Motor neuron (in vitro differentiated cells): ENCODE data around the gene ZNF521. TPM values are rescaled to one million over a fixed set of nuclear protein-coding genes. Genes with fewer than 3 reads are reported as not detected.

Source experiments
- ATAC-seq, 8 experiments: fragments of 200-7000 bp; cut with Tn5 transposase; replicated peaks in 6 of 8; 2 replicates each; pipeline ENCODE4 v1.8.0; 2021; ENCODE audit warnings: mild to moderate bottlenecking in 8 of 8, moderate library complexity in 8 of 8
- H3K27ac ChIP-seq, 2 donors: fragments of 250-450 bp; sonication (Bioruptor Pico); 2 replicates each; pipeline ENCODE4 v1.9.0; 2021; ENCODE audit warnings: antibody characterized with exemption in 2 of 2, mild to moderate bottlenecking in 2 of 2, moderate library complexity in 1 of 2
- H3K4me1 ChIP-seq, 2 donors: fragments of 250-450 bp; sonication (Bioruptor Pico); replicated peaks in 1 of 2; 2 replicates each; pipeline ENCODE4 v1.6.1; 2021; ENCODE audit warnings: antibody characterized with exemption in 2 of 2, mild to moderate bottlenecking in 2 of 2, moderate library complexity in 1 of 2
- H3K4me3 ChIP-seq, 5 donors: fragments of 250-450 bp; sonication (Bioruptor Pico); 2 replicates each; pipeline ENCODE4 v1.9.0; 2021; ENCODE audit warnings: antibody characterized with exemption in 5 of 5, mild to moderate bottlenecking in 5 of 5, moderate library complexity in 4 of 5
- WGBS, 10 experiments: fragments of 450-650 bp; shearing (Covaris generic); methylation state at CpG; one replicate each; pipeline ENCODE4 v1.0.0; 2022; 5-methylcytosine and 5-hydroxymethylcytosine counted together
- in situ Hi-C, 9 experiments: fragments of 400-800 bp; cut with MboI; loops; one replicate each; pipeline ENCODE4 v1.15.0; 2021; ENCODE audit warnings: low sequenced_read_pairs in 9 of 9, low pct_unique_long_range_greater_than_20kb in 2 of 9; ENCODE audit not compliant: unreplicated experiment in 9 of 9
- total RNA-seq, 8 experiments: library from RNA; unstranded; fragments of 300-600 nt; gene quantifications; 2 replicates each; pipeline versions ENCODE4 v1.2.3 to v1.2.4, GENCODE V29; 2022

Gene ZNF521
- total RNA-seq, 8 experiments from 2014 or later = 0.87 to 41.5 (median 28.5) TPM

DNA sequence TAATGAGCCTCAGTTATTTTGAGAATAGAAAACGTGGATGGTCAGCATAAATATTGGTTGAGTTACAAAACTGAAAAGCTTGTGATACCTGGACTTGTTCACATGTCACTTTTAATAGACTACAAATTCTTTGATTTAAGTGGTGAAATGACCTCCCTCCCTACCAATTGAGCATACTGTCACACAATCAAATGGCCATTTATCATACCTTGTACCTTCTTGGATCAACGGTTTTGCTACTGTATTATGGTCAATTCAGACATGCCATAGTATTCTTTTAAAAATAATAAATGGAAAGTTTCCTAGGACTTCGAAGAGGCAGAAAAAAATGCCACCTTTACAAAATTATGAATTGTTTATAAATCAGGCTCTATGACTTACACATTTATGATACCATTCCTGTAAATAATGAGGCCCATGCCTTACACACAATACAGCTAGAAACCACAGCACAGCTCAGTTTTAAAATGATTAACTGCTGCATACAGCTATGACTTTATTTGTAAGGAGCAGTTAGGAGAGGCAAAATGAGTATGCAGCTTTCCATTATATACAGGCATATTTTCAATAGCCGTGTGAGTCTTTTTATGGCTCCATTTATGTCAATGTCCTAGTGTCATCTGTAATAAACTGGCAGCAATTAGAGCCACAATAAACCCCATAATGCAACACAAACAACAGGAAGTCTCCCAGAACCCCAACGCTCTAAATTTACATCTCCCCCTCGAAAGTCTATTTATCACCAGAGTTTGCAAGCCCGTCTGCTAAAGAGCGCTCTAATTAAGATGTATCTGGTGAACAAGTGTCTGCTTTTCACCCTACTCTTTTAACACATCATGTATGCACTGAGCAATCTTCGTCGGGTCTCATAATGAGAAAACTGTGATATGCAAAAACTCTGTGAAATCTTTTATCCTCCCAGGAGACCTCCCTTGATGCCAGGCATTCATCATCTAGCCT is 176.1 kb downstream of the ZNF521 start:
- in situ Hi-C loops = no loop called here
- no peak overlapping the region for H3K27ac ChIP-seq
- peak in 5 of 8 experiments; percentile 79 to 89 (median 82) for ATAC-seq
- H3K4me3 ChIP-seq = peak overlapping the region in 1 of 5 donors; percentile 2
- 32 to 100% (median 51%) methylated on average over 2 to 10 of the region's 10 CpGs for WGBS, 10 experiments
- peaks cover 23 to 52% of the 10 kb centered on the region in 2 donors for H3K4me1 ChIP-seq

DNA sequence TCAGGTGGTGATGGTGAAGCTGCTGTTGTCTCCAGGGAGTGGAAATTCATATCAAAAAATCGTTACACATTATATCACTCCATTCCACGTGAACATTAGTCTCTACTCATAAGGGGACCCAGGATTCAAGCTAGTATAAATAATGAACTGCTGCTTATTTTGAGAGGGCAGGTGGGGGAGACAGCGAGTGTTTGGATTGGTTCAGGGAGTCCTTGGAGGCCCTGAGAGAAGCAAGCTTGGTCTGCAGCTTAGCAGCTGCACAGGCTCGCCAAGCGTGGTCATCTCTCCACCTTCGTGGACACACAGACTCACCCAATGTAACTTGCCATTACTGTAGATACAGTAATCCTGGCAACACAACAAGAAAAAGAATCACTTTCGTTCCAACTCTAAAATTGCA is 177.6 kb downstream of the ZNF521 start:
- 65 to 100% (median 85%) methylated on average over 1 to 6 of the region's 7 CpGs for WGBS, 10 experiments
- Histone ChIP-seq H3K4me1 (peaks cover 19 to 48% of the 10 kb centered on the region in 2 donors), H3K4me3 (no peak overlapping the region), H3K27ac (no peak overlapping the region)
- in situ Hi-C loops = no loop called here
- ATAC-seq = no peak

DNA sequence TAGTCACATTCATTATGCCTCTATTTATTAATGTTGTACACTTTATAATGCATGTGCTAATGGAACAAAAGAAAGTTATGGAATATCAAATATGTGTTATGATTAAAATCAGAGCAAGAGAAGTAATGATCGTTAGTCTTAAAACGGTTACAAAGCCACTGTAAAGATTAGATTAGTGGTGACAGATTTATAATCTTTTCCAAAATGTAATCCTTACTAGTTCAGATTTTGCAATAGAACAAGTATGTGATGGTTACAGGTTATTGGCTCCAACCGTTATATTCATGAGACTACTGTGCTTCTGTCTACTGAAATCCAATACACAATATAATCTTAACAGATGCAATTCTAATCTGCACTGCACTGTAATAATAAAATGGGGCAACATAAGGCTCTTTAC is 180.6 kb downstream of the ZNF521 start:
- in situ Hi-C loops = no loop called here
- Histone ChIP-seq H3K4me1 (peaks cover 19 to 52% of the 10 kb centered on the region in 2 donors), H3K4me3 (no peak overlapping the region), H3K27ac (no peak overlapping the region)
- WGBS, 10 experiments = 23 to 100% (median 89%) methylated on average over 1 to 3 of the region's 3 CpGs
- no peak for ATAC-seq

DNA sequence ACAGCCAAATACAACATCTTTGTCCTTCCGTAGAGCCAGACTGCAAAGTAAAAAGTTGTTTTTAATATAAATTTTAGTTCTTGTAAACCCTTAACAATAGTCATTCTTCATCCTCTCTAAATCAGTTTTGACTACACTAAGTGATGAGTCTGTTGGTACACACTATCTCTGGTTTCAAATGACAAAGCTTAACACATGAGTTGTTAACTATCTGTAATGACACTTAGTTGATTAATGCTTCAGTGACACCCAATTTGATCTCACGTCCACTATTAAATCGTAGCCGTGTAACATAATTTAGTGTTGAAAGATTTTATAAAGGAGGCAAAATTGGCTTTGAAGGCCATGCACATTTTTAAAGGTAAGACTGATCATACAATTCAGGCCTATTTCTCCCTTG is 181.6 kb downstream of the ZNF521 start:
- no peak overlapping the region for H3K4me3 ChIP-seq
- peaks cover 13 to 44% of the 10 kb centered on the region in 2 donors for H3K4me1 ChIP-seq
- 80 to 100% (median 93%) methylated on average over 1 to 4 of the region's 4 CpGs; no CpG with 5 or more reads in 2 of the 10 experiments for WGBS, 10 experiments
- in situ Hi-C loops = no loop called here
- ATAC-seq = no peak
- no peak overlapping the region for H3K27ac ChIP-seq

DNA sequence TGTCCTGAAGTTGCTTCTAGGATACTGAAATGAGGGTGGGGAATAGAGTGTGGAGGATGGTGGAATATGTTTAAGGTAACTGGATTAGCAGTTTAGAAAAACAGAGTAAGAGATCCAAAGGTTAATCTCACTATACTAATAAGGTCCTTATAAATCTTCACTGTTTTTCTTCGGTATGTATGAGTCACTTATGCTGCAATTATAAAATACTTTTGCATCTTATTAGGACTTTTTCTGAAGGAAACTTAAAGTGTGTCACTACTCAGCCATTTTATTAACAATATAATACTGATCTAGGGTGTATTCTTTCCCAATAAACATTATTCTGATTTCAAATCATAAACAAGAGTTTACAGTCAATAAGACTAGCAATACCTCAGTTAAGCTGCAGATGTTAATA is 182.3 kb downstream of the ZNF521 start:
- peaks cover 9 to 37% of the 10 kb centered on the region in 2 donors for H3K4me1 ChIP-seq
- no peak overlapping the region for H3K27ac ChIP-seq
- no peak overlapping the region for H3K4me3 ChIP-seq
- WGBS, 10 experiments = 9 to 100% (median 86%) methylated on average over 1 of the region's 1 CpG; no CpG with 5 or more reads in 2 of the 10 experiments
- ATAC-seq = no peak
- in situ Hi-C loops = no loop called here

DNA sequence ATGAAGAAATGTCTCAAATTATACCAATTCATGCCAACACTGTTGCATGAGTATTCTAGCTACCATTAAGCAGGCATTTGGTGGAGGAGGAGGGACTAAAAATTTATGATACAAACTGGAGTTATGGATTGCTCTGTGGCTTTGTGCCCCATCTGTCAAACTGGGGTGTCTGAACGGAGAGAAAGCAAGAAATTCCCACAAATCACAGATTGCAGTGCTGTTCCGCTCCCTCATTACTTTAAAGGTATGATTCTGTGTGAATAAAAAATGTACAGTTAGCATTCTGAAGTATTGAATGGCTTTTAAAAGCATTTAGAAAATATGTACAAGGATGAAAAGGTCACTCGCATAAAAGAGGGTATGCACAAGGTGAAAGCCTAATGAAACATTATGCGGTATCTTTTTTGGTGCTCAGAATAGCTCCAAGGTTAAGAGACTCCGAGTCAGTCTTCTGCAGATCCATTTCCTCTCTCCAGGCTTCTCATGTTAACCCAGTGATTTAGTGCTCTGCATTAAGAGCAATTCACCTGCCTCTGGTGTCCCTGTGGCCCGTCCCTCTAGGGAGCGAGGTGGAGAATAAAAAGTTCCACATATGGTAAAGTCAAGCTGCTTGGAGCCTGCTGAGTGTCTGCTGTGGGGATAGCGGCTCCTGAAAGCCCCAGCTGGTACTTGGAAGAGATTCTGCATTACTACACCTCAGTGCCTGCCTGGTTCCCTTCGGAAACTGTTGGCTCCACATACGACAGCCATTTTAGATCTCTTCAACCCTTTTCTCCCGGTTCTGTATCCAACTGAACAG is 184.2 kb downstream of the ZNF521 start:
- no peak overlapping the region for H3K4me3 ChIP-seq
- in situ Hi-C loops = no loop called here
- WGBS, 10 experiments = 53 to 92% (median 67%) methylated on average over 1 to 11 of the region's 11 CpGs; no CpG with 5 or more reads in 1 of the 10 experiments
- H3K27ac ChIP-seq = peak overlapping the region in 1 of 2 donors; percentile 53
- peaks cover 9 to 35% of the 10 kb centered on the region in 2 donors for H3K4me1 ChIP-seq
- peak in 5 of 8 experiments; percentile 74 to 96 (median 92) for ATAC-seq

DNA sequence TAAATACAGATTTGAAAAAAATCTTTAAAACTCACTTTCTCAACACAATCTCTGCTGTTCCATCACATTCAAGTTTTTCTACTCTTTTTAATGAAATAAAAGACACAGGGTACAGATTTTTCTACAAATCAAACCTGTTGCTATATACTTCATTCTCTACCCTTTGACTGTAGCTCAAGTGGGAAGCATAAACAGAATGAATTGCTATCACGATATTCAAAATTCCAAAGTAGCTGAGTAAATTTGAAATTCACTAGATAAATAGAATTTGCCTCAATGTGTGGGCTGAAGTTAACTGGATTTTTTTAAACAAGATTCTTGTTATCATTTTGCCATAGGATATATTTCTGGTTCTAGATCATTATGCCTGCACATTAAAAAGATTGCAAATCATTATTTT is 185.9 kb downstream of the ZNF521 start:
- Histone ChIP-seq H3K27ac (no peak overlapping the region), H3K4me1 (peaks cover 9 to 37% of the 10 kb centered on the region in 2 donors), H3K4me3 (no peak overlapping the region)
- ATAC-seq = no peak
- WGBS, 10 experiments = 0 to 100% (median 83%) methylated on average over 1 of the region's 1 CpG
- in situ Hi-C loops = no loop called here

DNA sequence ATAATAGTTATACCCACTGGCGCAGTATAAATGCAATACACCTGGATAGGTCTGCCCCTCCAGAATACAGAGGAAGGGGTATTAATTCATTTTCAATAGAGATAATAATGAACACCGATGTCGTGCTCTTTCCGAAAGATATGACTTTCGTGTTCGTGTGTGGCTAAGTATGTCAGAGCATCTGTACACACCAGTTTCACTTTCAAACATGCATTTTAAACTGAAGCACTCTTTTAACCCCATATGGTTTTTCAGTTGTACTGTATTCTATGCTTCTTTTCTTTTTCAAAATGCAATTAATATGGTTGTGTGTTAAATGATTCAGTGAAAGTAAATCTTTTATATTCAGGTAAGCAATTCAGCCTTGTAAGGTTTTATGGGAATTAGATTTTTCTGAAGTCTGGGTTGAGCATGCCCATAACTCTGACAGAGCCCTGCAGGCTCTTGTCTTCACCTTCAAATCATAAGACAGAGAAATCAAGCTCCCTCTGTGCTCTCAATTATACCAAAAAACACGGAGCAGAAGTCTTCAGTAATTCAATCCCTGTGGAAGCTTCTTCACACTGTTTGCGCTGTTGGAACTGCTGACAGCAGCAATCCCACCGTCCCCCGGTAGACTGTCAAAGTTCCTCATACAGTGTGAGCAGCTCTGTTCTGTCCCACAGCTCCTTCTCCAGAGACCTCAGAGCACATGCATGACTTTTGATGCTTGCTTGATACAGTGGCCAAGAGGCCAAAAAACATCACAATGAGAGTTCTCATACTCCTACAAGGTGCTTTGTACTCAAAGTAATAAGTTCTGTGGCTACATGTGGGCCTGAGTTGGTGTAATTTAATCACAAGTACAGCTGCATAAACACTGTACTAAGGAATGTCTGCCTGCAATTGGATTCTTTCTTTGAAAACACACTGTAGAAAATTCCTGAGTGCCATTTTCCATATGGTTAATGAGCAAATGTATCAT is 186.8 kb downstream of the ZNF521 start:
- Histone ChIP-seq H3K4me3 (no peak overlapping the region), H3K27ac (no peak overlapping the region), H3K4me1 (peaks cover 9 to 34% of the 10 kb centered on the region in 2 donors)
- peak in 4 of 8 experiments; percentile 50 to 91 (median 87) for ATAC-seq
- in situ Hi-C loops = no loop called here
- 0 to 100% (median 85%) methylated on average over 3 to 9 of the region's 10 CpGs; no CpG with 5 or more reads in 1 of the 10 experiments for WGBS, 10 experiments

DNA sequence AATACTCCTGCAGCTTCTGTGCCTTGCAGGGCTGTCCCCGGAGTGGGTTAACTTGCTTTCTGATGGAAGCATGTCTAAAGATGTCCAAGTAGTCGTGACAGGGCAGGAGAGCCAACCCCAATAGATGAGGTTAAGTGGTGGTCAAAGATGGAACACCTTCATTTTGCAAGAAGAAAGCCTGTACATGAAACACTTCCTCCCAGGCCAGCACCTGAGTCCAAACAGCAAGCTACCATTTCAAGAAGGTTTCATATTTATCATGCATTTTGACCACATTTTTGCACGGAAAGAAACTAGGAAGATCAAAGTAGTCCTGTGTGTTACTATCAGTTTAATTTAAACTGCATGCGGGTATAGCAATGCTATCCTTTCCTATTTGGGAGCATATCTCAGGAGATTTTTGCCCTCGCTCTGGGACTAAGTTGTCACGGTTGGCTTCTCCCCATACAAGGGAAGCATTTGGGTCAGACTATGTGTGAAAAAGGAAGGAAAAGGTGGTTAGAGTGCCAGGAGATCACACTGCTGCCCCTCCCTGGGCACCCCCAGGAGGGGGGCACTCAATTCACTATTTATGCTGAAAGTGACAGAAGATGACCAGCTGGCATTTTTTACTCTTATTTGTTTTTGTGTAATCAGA is 187.6 kb downstream of the ZNF521 start:
- ATAC-seq = no peak
- in situ Hi-C loops = no loop called here
- no peak overlapping the region for H3K27ac ChIP-seq
- H3K4me3 ChIP-seq = no peak overlapping the region
- H3K4me1 ChIP-seq = peaks cover 9 to 33% of the 10 kb centered on the region in 2 donors
- WGBS, 10 experiments = 0 to 100% (median 91%) methylated on average over 1 to 6 of the region's 6 CpGs; no CpG with 5 or more reads in 1 of the 10 experiments

DNA sequence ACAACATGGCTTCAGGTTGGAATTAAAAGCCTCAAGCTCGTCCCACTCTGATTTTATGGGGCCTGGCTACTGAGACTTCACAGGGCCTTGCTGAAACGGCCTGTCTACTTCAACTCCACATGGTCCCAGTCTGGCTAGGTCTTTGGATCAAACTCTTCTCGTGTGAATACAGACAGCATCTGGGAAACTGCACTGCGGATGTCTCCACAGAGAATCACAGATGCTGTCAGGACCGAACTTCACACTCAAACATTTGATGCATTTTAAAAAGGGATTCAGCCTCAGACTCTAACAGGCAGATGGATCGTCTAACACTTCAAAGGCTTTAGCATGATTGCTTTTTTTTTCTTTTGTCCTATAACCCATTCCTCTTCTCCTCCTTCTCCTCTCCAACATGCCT is 198.5 kb downstream of the ZNF521 start:
- H3K27ac ChIP-seq = no peak overlapping the region
- no peak overlapping the region for H3K4me3 ChIP-seq
- in situ Hi-C loops = no loop called here
- no peak for ATAC-seq
- H3K4me1 ChIP-seq = peaks cover 0 to 15% of the 10 kb centered on the region in 2 donors
- 30 to 100% (median 84%) methylated on average over 1 to 6 of the region's 6 CpGs; no CpG with 5 or more reads in 1 of the 10 experiments for WGBS, 10 experiments

DNA sequence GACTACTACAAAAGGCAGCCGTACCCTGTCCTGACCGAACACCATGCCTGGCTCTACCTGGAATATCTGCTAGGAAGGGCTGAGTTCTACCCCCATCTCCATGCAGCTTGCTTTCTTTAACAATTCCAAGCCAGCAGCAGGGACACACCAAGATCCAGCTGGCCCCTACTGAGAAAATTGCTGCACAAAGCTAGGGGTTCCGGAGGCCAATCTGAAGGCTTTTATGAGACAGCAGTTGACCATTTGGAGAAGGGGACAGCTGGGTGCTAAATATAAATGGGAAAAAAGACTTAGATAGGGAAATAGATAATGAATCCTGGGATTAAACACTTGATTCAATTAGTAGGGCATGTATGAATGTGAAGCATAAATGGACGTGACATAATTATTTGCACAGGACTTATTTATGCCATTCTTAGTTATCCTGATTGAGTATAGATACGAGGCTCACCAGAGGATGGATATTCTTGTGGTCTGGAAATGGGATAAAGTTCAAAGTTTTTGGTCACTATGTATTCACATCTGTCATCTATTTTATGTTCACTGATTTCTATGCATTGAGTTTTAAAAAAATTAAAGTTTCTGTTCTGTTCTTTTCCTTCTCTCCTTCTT is 204.0 kb downstream of the ZNF521 start:
- in situ Hi-C loops = no loop called here
- H3K4me3 ChIP-seq = no peak overlapping the region
- peaks cover 13 to 31% of the 10 kb centered on the region in 2 donors for H3K4me1 ChIP-seq
- 58 to 96% (median 87%) methylated on average over 2 to 5 of the region's 5 CpGs; no CpG with 5 or more reads in 1 of the 10 experiments for WGBS, 10 experiments
- ATAC-seq = peak in 3 of 8 experiments; percentile 26 to 40 (median 34)
- peak overlapping the region in 1 of 2 donors; percentile 23 for H3K27ac ChIP-seq
